Measurements from ENCODE around the gene CCDC181.

DNA sequence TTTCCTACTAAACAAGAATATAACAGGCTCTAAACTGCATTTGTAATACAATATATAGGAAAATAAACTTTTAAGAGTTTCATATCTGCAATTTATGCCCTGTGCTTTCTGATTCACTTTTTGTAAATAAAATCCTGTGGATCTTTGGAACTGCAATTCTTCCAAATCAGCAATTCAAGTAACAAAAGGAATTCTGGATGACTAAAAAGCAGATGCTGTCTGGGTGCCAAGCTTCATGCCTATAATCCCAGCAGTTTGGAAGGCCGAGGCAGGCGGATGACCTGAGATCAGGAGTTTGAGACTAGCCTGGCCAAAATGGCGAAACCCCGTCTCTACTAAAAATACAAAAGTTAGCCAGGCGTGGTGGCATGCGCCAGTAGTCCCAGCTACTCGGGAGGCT is 66.0 kb downstream of the CCDC181 start:
- TF ChIP-seq, protein P1, sequence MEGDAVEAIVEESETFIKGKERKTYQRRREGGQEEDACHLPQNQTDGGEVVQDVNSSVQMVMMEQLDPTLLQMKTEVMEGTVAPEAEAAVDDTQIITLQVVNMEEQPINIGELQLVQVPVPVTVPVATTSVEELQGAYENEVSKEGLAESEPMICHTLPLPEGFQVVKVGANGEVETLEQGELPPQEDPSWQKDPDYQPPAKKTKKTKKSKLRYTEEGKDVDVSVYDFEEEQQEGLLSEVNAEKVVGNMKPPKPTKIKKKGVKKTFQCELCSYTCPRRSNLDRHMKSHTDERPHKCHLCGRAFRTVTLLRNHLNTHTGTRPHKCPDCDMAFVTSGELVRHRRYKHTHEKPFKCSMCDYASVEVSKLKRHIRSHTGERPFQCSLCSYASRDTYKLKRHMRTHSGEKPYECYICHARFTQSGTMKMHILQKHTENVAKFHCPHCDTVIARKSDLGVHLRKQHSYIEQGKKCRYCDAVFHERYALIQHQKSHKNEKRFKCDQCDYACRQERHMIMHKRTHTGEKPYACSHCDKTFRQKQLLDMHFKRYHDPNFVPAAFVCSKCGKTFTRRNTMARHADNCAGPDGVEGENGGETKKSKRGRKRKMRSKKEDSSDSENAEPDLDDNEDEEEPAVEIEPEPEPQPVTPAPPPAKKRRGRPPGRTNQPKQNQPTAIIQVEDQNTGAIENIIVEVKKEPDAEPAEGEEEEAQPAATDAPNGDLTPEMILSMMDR (IDR thresholded peaks at IDR 0.05; ENCODE audit: poor library complexity) = no peak
- TF ChIP-seq EZH2 (IDR thresholded peaks at IDR 0.05; ENCODE audit: borderline replicate concordance) = no peak
- TF ChIP-seq EZH2phosphoT487 (IDR thresholded peaks at IDR 0.05; ENCODE audit: low read depth, severe bottlenecking, unreplicated experiment) = no peak
